ENCODE results near the gene TMBIM6.

The TMBIM6 gene

GRCh38 chr12:49796606-49797448 lies 55.5 kb downstream of the TMBIM6 start:
- Histone ChIP-seq H3K36me3 (ENCODE audit: control insufficient read depth, low read length) (peaks cover 5% of the 10 kb centered on the region; the same call in 1 of the 2 replicates), H3K79me2 (ENCODE audit: control insufficient read depth, low read length) (no peaks in the 10 kb centered on the region), H4K20me1 (ENCODE audit: control insufficient read depth, insufficient read depth, low read depth, low read length) (no peaks in the 10 kb centered on the region), H3K4me2 (ENCODE audit: low read length) (no peak overlapping the region), H3F3A (ENCODE audit: control insufficient read depth, insufficient read depth) (no peaks in the 10 kb centered on the region), H3K9me2 (replicated peaks; ENCODE audit: control insufficient read depth, low read length) (no peaks in the 10 kb centered on the region), H3K4me3 (ENCODE audit: low read length) (no peak overlapping the region), H3K27ac (ENCODE audit: low read depth, low read length) (no peak overlapping the region), H3K27me3 (ENCODE audit: control insufficient read depth, low read length) (no peaks in the 10 kb centered on the region), H3K4me1 (ENCODE audit: control insufficient read depth, low read length) (no peaks in the 10 kb centered on the region), H3K9me3 (ENCODE audit: control insufficient read depth, insufficient read depth, low read length) (no peaks in the 10 kb centered on the region)
- no peak for TF ChIP-seq EZH2phosphoT487 (IDR thresholded peaks at IDR 0.05; ENCODE audit: borderline replicate concordance, low read length)
- no peak for TF ChIP-seq CTCF (IDR thresholded peaks at IDR 0.05; ENCODE audit: low read depth, low read length, poor library complexity, severe bottlenecking)

- H3K27ac ChIP-seq (ENCODE audit: low read depth, low read length): no peak overlapping the region
- H3K79me2 ChIP-seq (ENCODE audit: control insufficient read depth, low read length): no peaks in the 10 kb centered on the region
- H3K9me3 ChIP-seq (ENCODE audit: control insufficient read depth, insufficient read depth, low read length): no peaks in the 10 kb centered on the region
- TF ChIP-seq CTCF (IDR thresholded peaks at IDR 0.05; ENCODE audit: low read depth, low read length, poor library complexity, severe bottlenecking) (no peak), EZH2phosphoT487 (IDR thresholded peaks at IDR 0.05; ENCODE audit: borderline replicate concordance, low read length) (no peak)
- H4K20me1 ChIP-seq (ENCODE audit: control insufficient read depth, insufficient read depth, low read depth, low read length): no peaks in the 10 kb centered on the region
- no peaks in the 10 kb centered on the region for H3K4me1 ChIP-seq (ENCODE audit: control insufficient read depth, low read length)
- H3K9me2 ChIP-seq (replicated peaks; ENCODE audit: control insufficient read depth, low read length): no peaks in the 10 kb centered on the region
- no peaks in the 10 kb centered on the region for H3K27me3 ChIP-seq (ENCODE audit: control insufficient read depth, low read length)
- peaks cover 5% of the 10 kb centered on the region; the same call in 1 of the 2 replicates for H3K36me3 ChIP-seq (ENCODE audit: control insufficient read depth, low read length)
- no peaks in the 10 kb centered on the region for H3F3A ChIP-seq (ENCODE audit: control insufficient read depth, insufficient read depth)
- H3K4me2 ChIP-seq (ENCODE audit: low read length): no peak overlapping the region
- H3K4me3 ChIP-seq (ENCODE audit: low read length): no peak overlapping the region
These were observed 56.1 kb downstream of the TMBIM6 start for GRCh38 chr12:49797449-49797776.

- Histone ChIP-seq H3K9me2 (replicated peaks; ENCODE audit: control insufficient read depth, low read length) (no peaks in the 10 kb centered on the region), H3K27ac (ENCODE audit: low read depth, low read length) (no peak overlapping the region), H3K4me1 (ENCODE audit: control insufficient read depth, low read length) (no peaks in the 10 kb centered on the region), H3K27me3 (ENCODE audit: control insufficient read depth, low read length) (no peaks in the 10 kb centered on the region), H3K4me3 (ENCODE audit: low read length) (no peak overlapping the region), H3K9me3 (ENCODE audit: control insufficient read depth, insufficient read depth, low read length) (no peaks in the 10 kb centered on the region), H3F3A (ENCODE audit: control insufficient read depth, insufficient read depth) (no peaks in the 10 kb centered on the region), H3K79me2 (ENCODE audit: control insufficient read depth, low read length) (no peaks in the 10 kb centered on the region), H3K4me2 (ENCODE audit: low read length) (no peak overlapping the region), H3K36me3 (ENCODE audit: control insufficient read depth, low read length) (peaks cover 5% of the 10 kb centered on the region; the same call in 1 of the 2 replicates), H4K20me1 (ENCODE audit: control insufficient read depth, insufficient read depth, low read depth, low read length) (no peaks in the 10 kb centered on the region)
- TF ChIP-seq EZH2phosphoT487 (IDR thresholded peaks at IDR 0.05; ENCODE audit: borderline replicate concordance, low read length) (no peak), CTCF (IDR thresholded peaks at IDR 0.05; ENCODE audit: low read depth, low read length, poor library complexity, severe bottlenecking) (no peak)
These were observed 56.9 kb downstream of the TMBIM6 start for GRCh38 chr12:49798248-49798647.
